Activated CD4-positive, CD25-positive, alpha-beta regulatory T cell treated with anti-CD3 and anti-CD28 coated beads, Interleukin-2, amount 50 U/mL, for 24 hours (primary cell): ENCODE data around the gene DNAH6.
"Not testable (repeated sequence)": the region's sequence is repeated elsewhere in the genome, so short reads cannot be mapped to it uniquely, and the experiment has no call there.

ENCODE experiments used
- ATAC-seq, 2 donors: fragments of 150-1000 bp; cut with Tn5 transposase; one replicate each; pipeline ENCODE4 v1.10.0; 2021; ENCODE audit warnings: mild to moderate bottlenecking in 1 of 2, moderate library complexity in 1 of 2

The DNAH6 gene

DNA sequence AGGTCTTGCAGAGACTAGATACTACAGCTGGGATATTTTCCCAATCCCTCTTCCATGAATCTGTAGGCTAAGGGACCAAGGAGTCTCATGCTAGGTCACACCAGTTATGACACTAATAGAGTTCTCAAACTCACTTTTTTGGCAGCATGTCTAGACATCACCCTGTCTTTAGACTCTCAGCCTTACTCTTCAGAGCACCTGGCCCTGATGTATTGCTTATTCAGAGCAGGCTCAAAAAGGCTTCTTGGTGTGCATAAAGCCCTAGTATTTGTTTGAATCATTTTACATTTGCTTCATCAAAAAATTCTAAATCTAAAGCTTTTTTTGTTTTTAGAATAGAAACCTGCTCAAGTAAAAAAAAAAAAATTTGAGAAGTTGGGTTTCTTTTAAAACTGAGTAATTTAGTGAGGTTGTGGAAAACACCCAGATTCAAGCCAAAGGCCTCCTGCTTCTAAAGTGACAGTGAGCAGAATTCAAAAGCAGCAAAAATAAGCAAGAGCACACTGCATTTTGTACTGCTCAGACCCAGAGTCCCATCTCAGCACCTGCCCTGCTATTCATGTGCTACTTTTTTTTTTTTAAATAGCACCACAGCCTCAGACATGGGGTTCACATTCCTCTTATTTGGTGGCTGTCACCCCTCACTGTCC lies 18.0 kb upstream of the DNAH6 start:
- peak; percentile 53 to 57 for ATAC-seq

DNA sequence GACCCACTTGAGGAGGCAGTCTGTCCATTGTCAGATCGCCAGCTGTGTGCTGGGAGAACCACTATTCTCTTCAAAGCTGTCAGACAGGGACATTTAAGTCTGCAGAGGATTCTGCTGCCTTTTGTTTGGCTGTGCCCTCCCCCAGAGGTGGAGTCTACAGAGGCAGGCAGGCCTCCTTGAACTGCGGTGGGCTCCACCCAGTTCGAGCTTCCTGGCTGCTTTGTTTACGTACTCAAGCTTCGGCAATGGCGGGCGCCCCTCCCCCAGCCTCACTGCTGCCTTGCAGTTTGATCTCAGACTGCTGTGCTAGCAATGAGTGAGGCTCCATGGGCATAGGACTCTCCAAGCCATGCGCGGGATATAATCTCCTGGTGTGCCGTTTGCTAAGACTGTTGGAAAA lies 5.3 kb upstream of the DNAH6 start:
- not testable (repeated sequence) for ATAC-seq

DNA sequence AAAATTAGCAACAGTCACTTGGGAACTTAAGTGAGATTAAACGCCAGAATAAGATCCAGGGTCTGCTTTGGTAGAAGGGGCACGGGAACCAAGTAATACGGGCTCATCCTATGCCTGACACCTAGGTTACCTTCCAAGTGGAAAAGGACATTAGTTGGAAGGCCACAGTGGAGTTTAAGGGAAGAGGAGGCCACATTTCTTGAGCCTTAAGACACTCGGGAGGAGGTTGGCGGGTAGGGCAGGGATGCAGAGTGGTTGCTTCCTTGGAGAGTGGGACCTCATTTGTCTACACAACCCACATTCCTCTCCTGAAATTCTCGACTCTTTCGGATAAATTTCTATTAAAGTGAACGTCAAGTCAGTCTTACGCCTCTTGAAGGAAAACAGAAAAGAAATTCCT lies 510 bp upstream of the DNAH6 start:
- no peak for ATAC-seq

DNA sequence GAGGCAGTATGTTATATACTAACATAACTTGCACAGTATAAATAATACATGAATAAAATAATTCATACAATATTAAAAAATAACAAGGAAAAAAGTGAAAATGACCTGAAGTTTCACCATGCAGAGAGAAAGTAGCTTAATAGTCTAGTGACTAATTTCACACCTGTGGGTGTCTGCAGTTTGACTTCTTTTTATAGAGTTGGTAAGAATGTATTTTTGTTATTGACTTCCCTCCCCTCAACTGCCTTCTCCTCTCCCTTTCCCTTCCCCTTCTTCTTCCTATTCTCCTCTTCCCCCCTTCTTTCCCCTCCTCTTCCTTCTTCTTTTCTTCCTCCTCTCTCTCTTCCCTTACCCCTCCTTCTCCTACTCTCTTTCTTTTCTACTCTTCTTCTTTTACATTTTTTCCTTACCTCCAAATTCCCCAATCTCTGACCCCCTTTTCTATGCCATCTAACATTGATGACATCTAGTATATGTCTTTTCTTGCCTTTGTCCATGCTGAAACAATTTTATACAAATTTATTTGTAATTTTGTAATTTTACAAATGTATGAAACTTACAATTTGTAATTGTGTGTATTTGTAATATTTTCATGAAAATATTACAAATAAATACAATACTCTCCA lies 3.1 kb downstream of the DNAH6 start:
- ATAC-seq: no peak

DNA sequence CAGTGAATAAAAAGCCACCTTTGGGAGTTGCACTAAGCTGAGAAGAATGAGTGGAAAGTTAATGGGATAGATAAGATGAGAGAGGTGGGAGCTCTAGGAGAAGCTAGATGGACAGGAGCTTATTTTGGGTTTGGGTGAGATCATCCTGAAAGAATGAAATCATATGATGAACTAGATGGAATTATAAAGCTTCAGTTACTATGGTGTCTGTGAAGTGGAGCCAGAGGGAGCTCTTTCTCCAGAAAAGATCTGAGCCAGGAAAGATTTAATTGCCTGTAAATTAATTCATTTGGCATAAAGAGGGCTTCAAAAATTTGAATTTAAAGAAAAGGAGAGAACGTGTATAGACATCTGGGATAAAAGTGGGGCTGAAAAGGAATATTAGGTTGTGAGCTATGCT lies 10.3 kb downstream of the DNAH6 start:
- no peak for ATAC-seq

DNA sequence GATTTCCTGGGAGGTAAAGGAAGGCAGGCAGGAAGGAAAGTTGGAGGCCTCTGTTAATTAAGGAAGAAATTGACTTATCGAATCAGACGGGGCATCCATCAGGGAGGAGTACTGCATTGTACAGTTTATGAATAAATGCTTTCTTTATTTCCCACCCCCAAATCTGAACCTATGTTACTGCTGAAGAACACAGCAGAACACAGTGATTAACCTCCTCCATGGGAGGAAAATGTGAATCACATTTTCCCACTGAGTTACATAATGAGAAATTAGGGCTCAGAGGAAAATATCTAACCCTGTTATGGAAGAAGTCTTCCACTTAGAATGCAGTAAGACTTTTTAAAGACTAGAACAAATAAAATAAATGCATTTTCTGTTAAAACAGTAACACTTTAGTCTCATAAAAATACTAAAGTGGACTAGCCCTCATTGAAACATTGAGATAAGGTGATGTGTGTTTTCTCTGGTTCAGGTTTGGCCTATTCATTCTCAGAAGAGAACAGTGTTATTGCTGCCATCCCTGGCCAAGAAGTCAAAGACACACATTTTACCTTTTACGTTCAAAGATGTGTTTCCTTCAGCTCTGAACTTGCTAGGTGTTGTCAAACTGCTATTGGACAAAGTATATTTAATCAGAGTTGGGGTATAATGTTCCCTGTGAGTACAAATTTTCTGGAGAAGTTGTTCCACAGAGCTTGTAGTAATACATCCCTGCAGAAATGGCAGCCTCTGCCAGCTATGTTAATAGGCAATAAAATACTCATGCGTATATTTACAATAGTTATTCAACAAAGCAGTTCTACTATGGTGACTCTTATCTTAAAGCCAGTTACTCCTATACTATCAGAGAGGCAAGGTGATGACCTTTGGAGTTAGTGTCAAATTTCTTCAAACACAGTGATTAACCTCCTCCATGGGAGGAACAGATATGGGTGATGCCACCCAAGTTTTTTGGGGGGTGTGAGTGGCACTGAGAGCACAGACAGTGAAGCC lies 11.1 kb downstream of the DNAH6 start:
- ATAC-seq: peak; percentile 58 to 66

DNA sequence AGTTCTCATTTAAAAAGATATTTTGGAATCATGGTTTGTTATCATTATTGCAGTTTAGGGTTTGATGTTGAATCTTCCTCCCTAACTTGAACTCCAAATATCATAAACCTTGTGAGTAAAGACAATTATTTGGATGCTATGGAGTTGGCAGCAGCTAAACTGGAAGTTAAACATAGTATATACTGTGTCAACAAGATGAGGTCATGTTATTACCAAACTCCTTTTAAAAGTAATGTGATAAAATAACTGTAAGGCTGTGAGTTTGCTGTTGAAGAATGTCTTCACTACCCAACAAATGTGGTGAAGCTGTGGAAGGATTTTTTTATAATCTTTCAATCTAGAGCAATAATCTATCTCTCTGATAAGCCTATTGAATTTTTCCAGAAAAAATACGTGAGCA lies 16.0 kb downstream of the DNAH6 start:
- no peak for ATAC-seq

DNA sequence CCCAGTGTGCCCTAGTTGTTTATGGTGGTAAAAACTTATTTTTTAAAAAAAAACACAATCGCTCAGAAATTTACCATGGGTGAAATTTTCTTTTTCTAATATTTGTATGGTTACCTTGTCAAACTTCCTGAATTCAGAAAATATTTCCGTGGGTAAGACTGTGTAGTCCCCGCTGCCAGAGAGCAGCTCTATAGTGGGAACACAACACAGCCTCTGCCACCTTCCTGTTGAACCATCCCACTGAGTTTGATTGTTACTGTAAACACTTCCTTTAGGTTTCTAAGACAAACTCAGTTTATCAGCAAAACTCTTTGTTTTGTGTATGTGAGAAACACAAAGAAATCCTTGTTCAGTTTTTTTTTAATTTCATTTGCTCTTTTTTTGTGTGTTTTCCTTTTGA lies 17.9 kb downstream of the DNAH6 start:
- no peak for ATAC-seq

DNA sequence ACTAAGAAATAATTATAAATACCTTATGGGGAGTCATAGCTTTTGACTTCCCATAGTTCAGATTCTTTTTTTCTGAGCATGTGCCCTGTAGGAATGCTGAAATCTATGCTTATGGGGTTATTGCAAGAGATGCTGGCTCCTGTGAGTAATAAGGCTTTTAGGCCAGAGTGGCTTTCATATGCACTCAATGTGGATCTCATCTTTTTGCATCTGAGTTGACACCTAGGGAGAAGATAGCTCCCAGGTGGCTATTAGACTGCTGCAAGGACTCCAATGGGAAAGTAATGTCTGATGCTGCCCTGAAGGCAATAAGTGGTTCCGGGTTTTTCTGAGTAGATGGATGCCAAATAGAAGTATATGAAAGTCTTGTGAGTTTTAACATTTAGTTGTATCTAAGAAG lies 21.0 kb downstream of the DNAH6 start:
- no peak for ATAC-seq

DNA sequence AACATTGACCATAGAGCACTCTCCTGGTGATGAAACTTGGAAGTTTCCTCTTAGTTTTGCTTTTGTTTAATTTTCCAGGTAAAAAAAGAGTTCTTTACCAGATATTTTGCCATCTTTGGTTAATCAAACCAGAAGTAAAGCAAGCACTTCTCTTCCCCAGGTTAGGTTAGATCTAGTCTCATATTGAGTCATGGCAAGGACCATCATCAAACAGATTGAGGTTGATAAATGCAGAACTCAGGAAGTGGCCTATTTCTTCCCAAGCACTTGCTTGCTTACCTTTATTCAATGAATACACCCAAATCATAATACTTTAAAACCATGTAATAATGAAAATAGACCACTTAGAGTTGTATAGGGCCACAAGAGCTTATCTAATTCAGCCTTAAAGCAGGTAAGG lies 23.4 kb downstream of the DNAH6 start:
- ATAC-seq: peak in 1 of 2 donors; percentile 43

DNA sequence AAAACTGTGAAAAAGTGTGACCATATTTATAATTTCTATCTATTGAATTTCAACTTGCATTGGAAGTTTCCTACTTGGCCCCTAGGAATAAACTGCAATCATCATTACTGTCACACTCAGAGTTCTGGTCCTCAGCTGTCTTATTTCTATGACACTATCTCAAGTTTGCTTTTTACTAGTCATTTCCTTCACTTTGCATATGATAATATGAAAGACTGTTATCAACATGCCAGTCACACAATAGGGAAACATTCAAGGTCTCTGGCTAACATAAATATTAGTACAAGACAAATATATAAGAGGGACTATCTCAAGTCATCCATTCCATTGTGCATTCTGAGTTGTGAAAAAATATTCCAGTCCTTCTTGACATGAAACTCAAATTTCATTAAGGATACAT lies 28.7 kb downstream of the DNAH6 start:
- ATAC-seq: no peak

DNA sequence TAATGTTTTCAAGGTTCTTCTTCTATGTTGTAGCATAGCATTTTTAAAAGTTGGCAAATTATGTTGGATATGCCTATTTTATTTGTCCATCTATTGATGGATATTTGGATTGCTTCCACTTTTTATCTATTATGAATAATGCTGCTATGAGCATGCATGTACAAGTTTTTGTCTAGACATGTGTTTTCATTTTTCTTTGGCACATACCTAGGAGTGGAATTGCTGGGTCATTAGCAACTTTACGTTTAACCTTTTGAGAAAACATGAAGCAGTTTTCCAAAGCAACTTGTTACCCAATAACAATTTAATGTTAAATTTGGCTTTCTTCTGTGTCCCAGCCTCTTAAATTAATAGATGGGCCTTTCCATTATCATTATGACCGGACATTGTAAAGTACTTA lies 30.3 kb downstream of the DNAH6 start:
- ATAC-seq: no peak

DNA sequence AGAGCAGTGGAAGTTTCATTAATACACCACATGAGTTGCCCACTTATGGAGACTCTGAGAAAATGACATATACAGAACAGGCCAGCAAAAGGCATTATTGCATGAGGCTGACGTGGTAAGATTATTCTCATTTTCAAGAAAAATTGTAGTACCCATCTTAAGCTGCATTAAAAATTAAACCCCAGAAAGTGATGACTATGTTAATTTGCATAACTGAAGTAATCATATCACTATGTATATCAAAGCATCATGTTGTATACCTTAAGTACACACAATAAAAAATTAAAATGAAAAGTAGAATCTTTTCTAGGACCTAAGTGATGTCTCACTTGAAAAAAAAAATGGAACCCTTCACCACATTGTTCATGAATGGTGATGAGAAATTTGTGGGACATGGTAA lies 32.0 kb downstream of the DNAH6 start:
- ATAC-seq: no peak

DNA sequence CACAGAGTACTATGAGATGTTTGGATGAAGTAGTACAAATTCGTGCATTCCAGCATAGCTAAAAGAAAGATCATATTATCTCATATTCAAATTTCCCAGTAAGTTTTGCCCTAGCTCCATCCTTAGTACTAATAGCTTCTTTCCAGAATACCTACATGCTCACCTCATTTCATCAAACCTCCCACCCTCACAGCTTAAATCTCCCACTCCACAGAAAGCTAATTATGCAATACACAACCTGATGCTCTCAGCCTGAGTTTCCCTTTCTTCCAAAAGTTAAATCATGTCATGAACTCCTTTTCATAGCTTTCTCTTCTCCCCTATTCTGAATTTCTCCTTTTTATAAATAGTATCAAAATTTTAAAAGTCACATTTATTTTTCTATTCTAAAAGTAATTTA lies 34.6 kb downstream of the DNAH6 start:
- ATAC-seq: no peak

DNA sequence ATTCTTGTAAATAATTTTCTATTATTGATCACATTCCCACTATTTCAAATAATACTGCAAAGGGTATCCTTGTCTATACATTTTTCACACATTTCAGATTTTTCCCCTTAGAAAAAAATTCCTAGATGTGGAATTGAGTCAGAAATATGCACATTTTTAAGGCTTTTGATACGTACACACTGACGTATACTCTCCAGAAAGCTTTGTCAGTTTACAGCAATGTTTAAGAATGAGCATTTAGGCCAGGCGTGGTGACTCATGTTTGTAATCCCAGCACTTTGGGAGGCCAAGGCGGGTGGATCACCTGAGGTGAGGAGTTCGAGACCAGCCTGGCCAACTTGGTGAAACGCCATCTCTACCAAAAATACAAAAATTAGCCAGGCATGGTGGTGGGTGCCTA lies 35.2 kb downstream of the DNAH6 start:
- not testable (repeated sequence) for ATAC-seq

DNA sequence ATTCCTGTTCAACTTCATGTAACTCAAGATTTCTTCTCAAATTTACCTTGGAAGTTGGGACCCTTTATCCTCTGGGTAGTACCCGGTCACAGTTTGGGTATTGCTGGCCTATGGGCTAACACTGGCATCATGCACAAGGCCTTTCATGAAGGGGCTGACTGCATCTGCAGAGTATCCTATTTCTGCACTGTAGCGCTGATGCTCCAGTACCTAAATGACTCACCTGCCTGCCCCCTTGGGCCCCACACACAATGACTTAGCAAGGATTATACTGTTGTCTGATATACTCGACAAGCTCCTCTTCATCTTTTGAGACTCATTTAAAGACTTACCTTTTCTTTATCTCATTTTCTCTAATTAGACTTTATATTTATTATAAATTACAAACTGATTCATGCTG lies 39.9 kb downstream of the DNAH6 start:
- ATAC-seq: peak; percentile 55 to 64

DNA sequence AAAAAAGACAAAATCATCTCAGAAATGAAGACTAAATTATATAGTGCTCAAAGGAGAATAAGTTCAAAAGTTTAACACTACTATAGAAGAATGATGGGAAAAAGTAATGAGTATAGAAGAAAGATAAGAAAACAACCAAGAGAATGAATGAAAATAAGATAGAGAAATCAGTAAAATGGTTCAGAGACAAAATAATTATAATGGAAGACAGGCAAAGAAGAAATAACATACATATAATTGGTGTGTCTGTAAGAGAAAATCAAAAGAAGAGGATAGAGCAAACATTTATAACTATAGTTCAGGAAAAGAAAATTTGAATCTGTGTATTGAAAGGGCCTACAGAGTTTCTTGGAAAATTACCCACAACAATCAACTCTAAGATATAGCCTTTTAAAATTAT lies 43.5 kb downstream of the DNAH6 start:
- no peak for ATAC-seq

DNA sequence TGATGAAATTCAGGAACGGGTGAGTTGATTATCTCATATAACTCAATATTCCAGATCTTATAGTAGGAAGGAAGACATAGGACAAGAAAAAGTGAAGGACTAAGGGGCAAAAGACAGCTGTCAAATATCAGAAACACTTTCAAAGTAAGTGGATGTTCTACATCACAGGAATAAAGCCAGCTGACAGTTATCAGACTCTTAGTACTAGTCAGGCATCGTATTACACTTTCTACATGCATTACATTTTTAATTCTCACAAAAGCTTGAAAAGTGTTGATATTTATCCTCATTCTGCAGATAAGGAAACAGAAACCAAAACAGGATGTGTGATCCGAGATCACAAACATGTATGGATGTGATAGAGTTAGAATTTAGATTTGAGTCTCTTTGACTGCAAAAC lies 63.4 kb downstream of the DNAH6 start:
- ATAC-seq: no peak

DNA sequence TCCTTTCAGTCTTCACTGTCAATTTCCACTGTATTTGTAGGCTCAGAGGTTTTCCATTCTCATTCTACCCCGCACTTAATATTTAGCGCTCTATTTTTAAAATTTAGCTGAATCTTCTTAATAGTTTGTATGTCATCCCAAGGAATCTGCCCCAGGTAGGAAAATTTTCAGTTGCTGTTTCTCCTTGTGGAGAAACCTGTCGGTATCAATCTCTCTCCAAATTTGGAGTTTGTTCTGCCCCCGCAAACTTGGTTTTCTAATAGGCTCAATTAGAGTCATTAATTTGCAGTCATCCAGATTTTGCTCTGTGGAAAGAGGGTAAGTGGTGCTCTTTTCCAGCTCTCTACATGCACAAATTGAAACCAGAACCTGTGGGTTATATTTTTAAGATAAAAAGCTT lies 87.6 kb downstream of the DNAH6 start:
- ATAC-seq: no peak

DNA sequence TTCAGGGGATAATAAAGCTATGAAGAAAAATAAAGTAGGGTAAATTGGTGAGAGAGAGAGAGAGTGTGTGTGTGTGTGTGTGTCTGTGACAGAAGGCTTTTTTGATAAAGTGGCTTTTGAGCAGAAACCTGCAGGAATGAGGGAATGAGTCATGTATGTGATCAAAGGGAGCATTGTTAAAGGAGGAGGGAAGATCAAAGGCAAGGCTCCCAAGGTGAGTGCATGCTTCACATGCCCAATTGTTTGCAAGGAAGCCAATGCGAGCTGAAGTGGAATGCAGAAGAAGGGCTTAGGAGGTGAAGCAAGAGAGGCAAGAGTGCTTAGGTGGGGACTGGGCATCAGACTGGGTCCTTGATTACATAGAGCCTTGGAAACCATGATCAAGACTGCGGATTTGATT lies 96.8 kb downstream of the DNAH6 start:
- ATAC-seq: no peak

DNA sequence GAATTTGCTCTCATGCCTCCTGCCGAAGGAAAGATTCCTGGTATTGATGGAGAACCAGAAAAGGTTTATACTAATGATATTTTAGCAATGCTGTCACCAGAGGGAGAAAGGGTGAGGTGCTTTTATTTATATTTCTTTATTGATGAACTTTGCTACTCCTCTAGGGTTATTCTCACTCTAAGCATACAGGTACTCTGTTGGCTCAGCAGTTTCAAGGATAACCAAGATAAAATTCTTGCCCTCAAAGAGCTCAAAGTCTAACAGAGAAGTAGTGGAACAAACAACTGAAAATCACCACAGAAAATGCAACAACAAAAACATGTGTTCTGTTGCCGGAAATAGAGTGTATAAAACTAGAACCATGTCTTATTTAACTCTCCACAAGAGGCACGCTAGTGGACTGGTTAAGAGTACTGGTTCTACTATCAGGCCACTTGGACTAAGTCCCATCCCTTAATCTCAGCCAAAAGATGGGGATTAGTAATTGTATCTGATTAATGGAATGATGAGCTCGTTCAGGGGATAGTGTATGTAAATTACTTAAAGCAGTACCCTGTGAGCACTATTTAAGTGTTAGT lies 103.6 kb downstream of the DNAH6 start:
- ATAC-seq: no peak

DNA sequence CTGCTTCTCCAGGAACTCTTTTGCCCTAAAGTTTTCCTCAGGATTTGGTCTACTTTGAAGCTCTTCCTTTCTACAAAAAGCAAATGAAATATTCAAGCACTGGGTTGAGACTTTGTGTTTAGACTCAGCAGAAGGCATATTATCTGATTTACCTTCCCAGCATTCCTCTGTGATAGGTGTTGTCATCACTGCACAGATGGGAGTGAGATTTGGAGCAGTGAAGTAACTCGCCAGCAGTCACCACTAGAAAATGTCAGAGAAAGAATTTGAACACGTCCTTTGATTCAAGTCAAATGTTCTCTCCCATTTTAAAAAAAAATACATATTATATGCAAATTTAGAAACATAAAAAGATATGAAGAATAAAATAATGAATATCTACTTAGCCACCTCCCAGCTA lies 112.2 kb downstream of the DNAH6 start:
- ATAC-seq: no peak

DNA sequence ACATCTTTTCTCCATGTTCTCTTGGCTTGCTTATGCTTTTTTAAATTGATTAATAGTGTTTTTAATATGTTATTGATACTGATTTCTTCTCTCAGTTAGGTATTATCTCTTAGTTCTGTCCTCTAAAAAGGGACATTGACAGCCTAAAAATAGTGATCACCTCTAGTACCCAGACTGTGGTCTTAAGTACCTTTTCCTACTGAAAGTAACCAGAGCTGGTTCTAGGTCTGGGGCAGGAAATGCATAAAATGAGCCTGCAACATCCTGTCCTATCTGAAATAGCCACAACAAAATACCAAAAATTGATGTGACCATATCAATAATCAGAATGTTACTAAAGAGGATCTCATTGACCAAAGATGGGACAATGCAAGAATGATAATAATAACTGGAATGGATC lies 113.3 kb downstream of the DNAH6 start:
- ATAC-seq: no peak
